HK-2 (cell line): ENCODE data around the gene TMEM62.
A peak's percentile ranks its signal among the peaks of the same experiment; 100 is the strongest.
"Not testable (repeated sequence)": the region's sequence is repeated elsewhere in the genome, so short reads cannot be mapped to it uniquely, and the experiment has no call there.

Experiments used
- DNase-seq: peaks from one replicate; pipeline ENCODE4 v3.0.0-alpha.2; 2018; ENCODE audit not compliant: unreplicated experiment

TMEM62 gene

GRCh38 chr15:43177147-43177546, 43.8 kb downstream of the TMEM62 start:
- not testable (repeated sequence) for DNase-seq

- no peak for DNase-seq
Measured at GRCh38 chr15:43183270-43183669, 49.9 kb downstream of the TMEM62 start.

GRCh38 chr15:43184407-43185124, 51.2 kb downstream of the TMEM62 start:
- no peak for DNase-seq

GRCh38 chr15:43185157-43186002, 52.0 kb downstream of the TMEM62 start, which contains the start of gene CCNDBP1:
Gene CCNDBP1, plus strand, starts transcription at chr15:43185403. Its CDS starts 96 bp downstream, at chr15:43185499.
- peak; percentile 91 for DNase-seq

- DNase-seq: no peak
Measured at GRCh38 chr15:43186003-43186353, 52.6 kb downstream of the TMEM62 start.

- DNase-seq: no peak
Measured at GRCh38 chr15:43187544-43188155, 54.3 kb downstream of the TMEM62 start.

GRCh38 chr15:43189296-43189695, 55.9 kb downstream of the TMEM62 start:
- no peak for DNase-seq

- no peak for DNase-seq
Measured at GRCh38 chr15:43190178-43190577, 56.8 kb downstream of the TMEM62 start.

GRCh38 chr15:43193710-43194109, 60.3 kb downstream of the TMEM62 start:
- DNase-seq: no peak

- DNase-seq: no peak
Measured at GRCh38 chr15:43194795-43195194, 61.4 kb downstream of the TMEM62 start.

GRCh38 chr15:43196760-43197548, 63.6 kb downstream of the TMEM62 start:
- DNase-seq: no peak

- DNase-seq: not testable (repeated sequence)
Measured at GRCh38 chr15:43197773-43198172, 64.4 kb downstream of the TMEM62 start.

GRCh38 chr15:43198556-43198955, 65.2 kb downstream of the TMEM62 start:
- not testable (repeated sequence) for DNase-seq

- no peak for DNase-seq
Measured at GRCh38 chr15:43198992-43199391, 65.6 kb downstream of the TMEM62 start.

GRCh38 chr15:43199945-43200488, 66.6 kb downstream of the TMEM62 start:
- no peak for DNase-seq

GRCh38 chr15:43204016-43204901, 70.9 kb downstream of the TMEM62 start:
- peak; percentile 33 for DNase-seq

GRCh38 chr15:43206054-43206453, 72.7 kb downstream of the TMEM62 start:
- DNase-seq: no peak

- no peak for DNase-seq
Measured at GRCh38 chr15:43207024-43207423, 73.6 kb downstream of the TMEM62 start.

- no peak for DNase-seq
Measured at GRCh38 chr15:43208052-43209002, 74.9 kb downstream of the TMEM62 start.
